Nephron progenitor cell (in vitro differentiated cells): Measurements from ENCODE around the gene ARHGEF12.
A peak's percentile ranks its signal among the peaks of the same experiment; 100 is the strongest.

Experiments
- DNase-seq: peaks from one replicate; pipeline ENCODE4 v3.0.0; 2021
- H3K27ac Mint-ChIP-seq: 2 replicates; pipeline ENCODE4 v1.8.0; 2021; ENCODE audit warnings: mild to moderate bottlenecking, moderate library complexity, mixed read lengths
- H3K27me3 Mint-ChIP-seq: 2 replicates; pipeline ENCODE4 v1.8.0; 2021; ENCODE audit warnings: mild to moderate bottlenecking, low read depth, mixed read lengths; ENCODE audit not compliant: poor library complexity
- H3K36me3 Mint-ChIP-seq: 2 replicates; pipeline ENCODE4 v1.8.0; 2021; ENCODE audit warnings: low read depth, mixed read lengths
- H3K4me1 Mint-ChIP-seq: 2 replicates; pipeline ENCODE4 v1.8.0; 2021; ENCODE audit warnings: mixed read lengths
- H3K4me3 Mint-ChIP-seq: 2 replicates; pipeline ENCODE4 v1.8.0; 2021; ENCODE audit warnings: mild to moderate bottlenecking, moderate library complexity, mixed read lengths
- H3K9me3 Mint-ChIP-seq: 2 replicates; pipeline ENCODE4 v1.8.0; 2021; ENCODE audit warnings: mild to moderate bottlenecking, moderate library complexity, mixed read lengths
- TF ChIP-seq, protein P1 (sequence below): fragments of 200-600 bp; sonication (generic); IDR thresholded peaks from 2 replicates; pipeline ENCODE4 v1.5.0; 2021; ENCODE audit warnings: antibody characterized with exemption

ARHGEF12 gene

DNA sequence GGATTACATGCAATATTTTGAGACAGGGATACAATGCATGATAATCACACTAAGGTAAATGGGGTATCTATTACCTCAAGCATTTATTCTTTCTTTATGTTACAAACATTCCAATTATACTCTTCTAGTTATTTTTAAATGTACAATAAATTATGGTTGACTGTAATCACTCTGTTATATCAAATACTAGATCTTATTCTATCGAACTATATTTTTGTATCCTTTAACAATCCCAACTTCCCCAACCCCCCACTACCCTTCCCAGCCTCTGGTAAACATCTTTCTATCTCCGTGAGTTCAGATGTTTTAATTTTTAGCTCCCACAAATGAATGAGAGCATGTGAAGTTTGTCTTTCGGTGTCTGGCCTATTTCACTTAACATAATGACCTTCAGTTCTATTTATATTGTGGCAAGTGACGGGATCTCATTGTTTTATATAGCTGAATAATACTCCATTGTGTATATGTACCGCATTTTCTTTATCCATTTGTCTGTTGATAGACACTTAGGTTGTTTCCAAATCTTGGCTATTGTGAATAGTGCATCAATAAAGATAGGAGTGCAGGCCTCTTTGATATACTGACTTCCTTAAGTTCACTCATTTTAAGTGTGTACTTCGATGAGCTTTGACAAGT lies 40.5 kb downstream of the ARHGEF12 start:
- Mint-ChIP-seq H3K27ac (no peak overlapping the region), H3K27me3 (peaks cover 5% of the 10 kb centered on the region)

DNA sequence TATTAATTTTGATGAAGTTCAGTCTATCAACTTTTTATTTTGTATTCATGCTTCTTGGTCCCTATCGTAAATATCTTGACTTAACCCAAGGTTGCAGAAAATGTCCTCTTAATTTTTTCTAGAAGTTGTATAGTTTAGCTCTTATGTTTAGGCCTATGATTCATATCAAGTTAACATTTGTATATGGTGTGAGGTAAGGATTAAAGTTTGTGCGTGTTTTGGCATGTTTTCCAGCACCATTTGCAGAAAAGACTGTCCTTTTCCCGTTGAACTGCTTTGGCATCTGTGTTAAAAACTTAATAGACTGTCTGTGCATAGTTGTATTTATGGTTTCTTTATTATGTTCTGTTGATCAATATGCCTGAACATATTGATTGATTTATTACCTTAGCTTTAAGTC lies 42.3 kb downstream of the ARHGEF12 start:
- H3K27me3 Mint-ChIP-seq, result peaks cover 7% of the 10 kb centered on the region
- no peak for DNase-seq
- H3K4me3 Mint-ChIP-seq, result no peak overlapping the region
- no peak overlapping the region for H3K27ac Mint-ChIP-seq
- peaks cover 68% of the 10 kb centered on the region for H3K9me3 Mint-ChIP-seq
- TF ChIP-seq, protein P1, sequence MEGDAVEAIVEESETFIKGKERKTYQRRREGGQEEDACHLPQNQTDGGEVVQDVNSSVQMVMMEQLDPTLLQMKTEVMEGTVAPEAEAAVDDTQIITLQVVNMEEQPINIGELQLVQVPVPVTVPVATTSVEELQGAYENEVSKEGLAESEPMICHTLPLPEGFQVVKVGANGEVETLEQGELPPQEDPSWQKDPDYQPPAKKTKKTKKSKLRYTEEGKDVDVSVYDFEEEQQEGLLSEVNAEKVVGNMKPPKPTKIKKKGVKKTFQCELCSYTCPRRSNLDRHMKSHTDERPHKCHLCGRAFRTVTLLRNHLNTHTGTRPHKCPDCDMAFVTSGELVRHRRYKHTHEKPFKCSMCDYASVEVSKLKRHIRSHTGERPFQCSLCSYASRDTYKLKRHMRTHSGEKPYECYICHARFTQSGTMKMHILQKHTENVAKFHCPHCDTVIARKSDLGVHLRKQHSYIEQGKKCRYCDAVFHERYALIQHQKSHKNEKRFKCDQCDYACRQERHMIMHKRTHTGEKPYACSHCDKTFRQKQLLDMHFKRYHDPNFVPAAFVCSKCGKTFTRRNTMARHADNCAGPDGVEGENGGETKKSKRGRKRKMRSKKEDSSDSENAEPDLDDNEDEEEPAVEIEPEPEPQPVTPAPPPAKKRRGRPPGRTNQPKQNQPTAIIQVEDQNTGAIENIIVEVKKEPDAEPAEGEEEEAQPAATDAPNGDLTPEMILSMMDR, result no peak
- H3K36me3 Mint-ChIP-seq, result peaks cover 67% of the 10 kb centered on the region
- no peaks in the 10 kb centered on the region for H3K4me1 Mint-ChIP-seq

More for the DNA sequence above, 40.5 kb downstream of the ARHGEF12 start:
- no peak for DNase-seq
- no peak overlapping the region for H3K4me3 Mint-ChIP-seq
- H3K9me3 Mint-ChIP-seq, result peaks cover 50% of the 10 kb centered on the region
- no peaks in the 10 kb centered on the region for H3K4me1 Mint-ChIP-seq
- peaks cover 50% of the 10 kb centered on the region for H3K36me3 Mint-ChIP-seq
- TF ChIP-seq, protein P1, result no peak

DNA sequence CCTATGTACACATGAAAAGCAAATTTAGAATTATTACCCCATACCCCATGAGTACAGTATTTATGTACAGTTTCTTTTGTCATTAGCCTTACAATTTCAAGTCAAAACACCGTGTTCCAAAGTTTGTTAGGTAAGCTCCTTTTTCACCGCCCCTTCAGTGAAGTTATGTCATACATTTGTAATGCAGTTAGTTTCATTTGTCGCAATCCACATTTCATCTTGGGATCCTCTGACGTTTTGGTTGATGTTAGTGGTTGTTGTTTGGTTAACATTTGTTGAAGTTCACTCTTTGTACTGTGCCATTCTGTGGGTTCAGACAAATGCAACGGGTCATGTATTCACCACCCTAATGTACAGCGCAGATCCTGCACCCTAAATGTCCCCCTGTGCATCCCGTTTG lies 45.2 kb downstream of the ARHGEF12 start:
- no peak overlapping the region for H3K4me3 Mint-ChIP-seq
- no peaks in the 10 kb centered on the region for H3K4me1 Mint-ChIP-seq
- H3K36me3 Mint-ChIP-seq, result peaks cover 72% of the 10 kb centered on the region
- peaks cover 7% of the 10 kb centered on the region for H3K27me3 Mint-ChIP-seq
- DNase-seq, result no peak
- no peak overlapping the region for H3K27ac Mint-ChIP-seq
- TF ChIP-seq, protein P1, result no peak
- H3K9me3 Mint-ChIP-seq, result peaks cover 73% of the 10 kb centered on the region

DNA sequence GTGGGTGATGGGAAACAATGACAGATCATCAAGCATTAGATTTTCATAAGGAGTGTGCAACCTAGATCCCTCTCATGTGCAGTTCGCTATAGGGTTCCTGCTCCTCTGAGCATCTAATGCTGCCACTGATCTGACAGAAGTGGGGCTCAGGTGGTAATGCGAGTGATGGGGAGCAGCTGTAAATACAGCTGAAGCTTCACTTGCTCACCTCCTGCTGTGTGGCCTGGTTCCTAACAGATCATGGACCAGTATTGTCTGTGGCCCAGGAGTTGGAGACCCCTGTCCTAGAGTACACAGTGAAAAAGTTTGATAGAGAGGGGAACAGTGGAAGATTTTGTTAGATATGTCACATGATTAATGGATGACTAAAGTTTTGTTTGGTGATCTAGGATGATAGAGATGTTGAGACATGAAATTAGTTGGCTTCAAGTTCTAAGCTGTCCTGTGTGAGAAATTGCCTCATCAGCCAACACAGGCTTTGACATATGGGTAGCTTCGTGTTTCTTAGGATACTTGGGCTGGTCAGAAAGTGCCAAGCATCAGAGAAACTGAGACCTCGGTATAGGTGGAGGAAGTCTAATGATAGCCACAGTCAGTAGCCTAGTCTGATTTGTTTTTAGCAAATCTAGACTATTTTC lies 47.4 kb downstream of the ARHGEF12 start:
- DNase-seq, result no peak
- peaks cover 52% of the 10 kb centered on the region for H3K36me3 Mint-ChIP-seq
- no peak overlapping the region for H3K4me3 Mint-ChIP-seq
- H3K27me3 Mint-ChIP-seq, result peaks cover 7% of the 10 kb centered on the region
- peaks cover 52% of the 10 kb centered on the region for H3K9me3 Mint-ChIP-seq
- H3K27ac Mint-ChIP-seq, result no peak overlapping the region
- TF ChIP-seq, protein P1, result no peak
- no peaks in the 10 kb centered on the region for H3K4me1 Mint-ChIP-seq

DNA sequence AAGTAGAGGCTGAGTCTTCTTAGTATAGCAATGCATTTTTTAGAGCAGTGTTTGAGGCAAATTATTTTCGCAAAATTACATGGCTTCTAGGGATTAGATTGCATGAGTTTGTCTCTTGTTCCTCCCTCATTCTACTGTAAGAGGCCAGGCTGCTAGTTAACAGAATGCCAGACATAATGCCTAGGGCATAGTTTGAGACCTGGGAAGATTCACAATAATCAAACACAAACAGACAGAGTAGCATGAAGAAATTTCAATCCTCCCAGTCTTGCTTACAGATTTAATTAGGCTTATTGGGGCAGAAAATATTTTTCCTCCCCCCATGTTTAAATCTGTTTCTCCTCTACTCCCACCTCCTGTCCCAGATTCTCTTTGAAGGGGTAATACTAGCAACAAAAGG lies 48.3 kb downstream of the ARHGEF12 start:
- no peak for DNase-seq
- peaks cover 48% of the 10 kb centered on the region for H3K36me3 Mint-ChIP-seq
- H3K27me3 Mint-ChIP-seq, result peaks cover 7% of the 10 kb centered on the region
- H3K9me3 Mint-ChIP-seq, result peaks cover 49% of the 10 kb centered on the region
- TF ChIP-seq, protein P1, result no peak
- no peak overlapping the region for H3K27ac Mint-ChIP-seq
- no peaks in the 10 kb centered on the region for H3K4me1 Mint-ChIP-seq
- no peak overlapping the region for H3K4me3 Mint-ChIP-seq

DNA sequence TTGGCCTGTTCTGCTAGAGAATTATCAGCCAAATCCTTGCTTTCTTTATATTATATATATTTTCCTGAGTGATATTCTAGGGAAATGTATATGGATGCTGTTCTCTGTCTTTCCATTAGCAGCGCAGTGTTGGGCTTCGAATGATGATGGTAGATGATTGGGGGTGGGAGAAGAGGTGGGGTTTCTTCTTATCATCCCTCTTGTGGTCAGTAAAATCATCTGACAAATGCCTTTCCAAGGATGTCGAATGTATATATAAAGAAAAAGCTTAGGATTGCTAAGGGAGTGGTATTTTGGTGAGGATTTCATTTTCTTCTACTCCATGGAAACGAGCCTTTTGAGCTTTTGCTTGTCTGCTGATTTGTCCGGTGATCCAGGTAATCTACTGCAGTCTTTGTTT lies 48.9 kb downstream of the ARHGEF12 start:
- DNase-seq, result no peak
- H3K36me3 Mint-ChIP-seq, result peaks cover 48% of the 10 kb centered on the region
- H3K27ac Mint-ChIP-seq, result peak overlapping the region; percentile 51
- H3K4me1 Mint-ChIP-seq, result no peaks in the 10 kb centered on the region
- H3K4me3 Mint-ChIP-seq, result no peak overlapping the region
- peaks cover 7% of the 10 kb centered on the region for H3K27me3 Mint-ChIP-seq
- peaks cover 49% of the 10 kb centered on the region for H3K9me3 Mint-ChIP-seq
- TF ChIP-seq, protein P1, result no peak
